ENCODE data around the gene NRG4.

DNA sequence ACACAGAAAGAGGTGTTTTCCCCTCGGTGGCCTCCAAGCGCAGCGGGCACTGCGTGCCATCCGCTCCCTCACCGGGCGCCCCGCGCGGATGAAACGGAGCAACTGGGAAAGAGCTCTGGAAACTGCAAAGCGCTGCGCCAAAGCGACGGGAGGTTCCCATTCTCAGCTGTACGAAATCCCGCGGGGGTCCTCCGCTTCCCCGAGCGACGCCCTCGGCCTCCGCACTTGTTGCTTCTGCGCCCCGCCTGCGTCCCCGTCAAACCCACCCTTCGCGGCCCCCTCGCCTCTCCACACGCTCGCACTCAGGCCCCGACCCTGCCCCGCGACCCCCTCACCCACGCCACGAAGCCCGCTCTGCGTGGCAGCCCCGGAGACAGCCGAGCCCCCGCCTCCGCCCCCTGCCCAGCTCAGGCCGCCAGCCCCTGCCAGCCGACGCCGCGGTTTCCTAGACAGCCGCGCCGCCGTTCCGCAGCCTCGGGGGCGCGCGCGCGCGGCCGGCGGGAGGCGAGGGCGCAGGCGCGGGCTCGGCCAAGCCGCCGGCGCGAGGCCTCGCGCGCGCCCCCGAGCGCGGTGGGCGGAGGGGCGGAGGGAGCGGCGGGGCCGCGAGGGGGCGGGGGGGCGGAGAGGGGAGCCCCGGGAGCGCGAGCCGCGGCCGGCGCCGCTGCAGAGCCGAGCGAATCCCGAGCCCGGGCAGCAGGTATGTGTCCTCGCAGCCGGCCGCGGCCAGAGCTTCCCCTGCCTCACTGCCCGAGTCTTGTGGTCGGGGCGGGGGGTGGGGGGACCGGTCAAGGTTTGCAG lies 47.3 kb upstream of the NRG4 start, which contains the start of gene TMEM266:
- TF ChIP-seq POLR2A (IDR thresholded peaks at IDR 0.05), result no peak
- TF ChIP-seq, protein P1, sequence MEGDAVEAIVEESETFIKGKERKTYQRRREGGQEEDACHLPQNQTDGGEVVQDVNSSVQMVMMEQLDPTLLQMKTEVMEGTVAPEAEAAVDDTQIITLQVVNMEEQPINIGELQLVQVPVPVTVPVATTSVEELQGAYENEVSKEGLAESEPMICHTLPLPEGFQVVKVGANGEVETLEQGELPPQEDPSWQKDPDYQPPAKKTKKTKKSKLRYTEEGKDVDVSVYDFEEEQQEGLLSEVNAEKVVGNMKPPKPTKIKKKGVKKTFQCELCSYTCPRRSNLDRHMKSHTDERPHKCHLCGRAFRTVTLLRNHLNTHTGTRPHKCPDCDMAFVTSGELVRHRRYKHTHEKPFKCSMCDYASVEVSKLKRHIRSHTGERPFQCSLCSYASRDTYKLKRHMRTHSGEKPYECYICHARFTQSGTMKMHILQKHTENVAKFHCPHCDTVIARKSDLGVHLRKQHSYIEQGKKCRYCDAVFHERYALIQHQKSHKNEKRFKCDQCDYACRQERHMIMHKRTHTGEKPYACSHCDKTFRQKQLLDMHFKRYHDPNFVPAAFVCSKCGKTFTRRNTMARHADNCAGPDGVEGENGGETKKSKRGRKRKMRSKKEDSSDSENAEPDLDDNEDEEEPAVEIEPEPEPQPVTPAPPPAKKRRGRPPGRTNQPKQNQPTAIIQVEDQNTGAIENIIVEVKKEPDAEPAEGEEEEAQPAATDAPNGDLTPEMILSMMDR (IDR thresholded peaks at IDR 0.05), result no peak
